Cortex of kidney (tissue), 1 donor: ENCODE results near the gene TSSC4.
"Not testable (repeated sequence)": the region's sequence is repeated elsewhere in the genome, so short reads cannot be mapped to it uniquely, and the experiment has no call there.

Experiments used
- DNase-seq: peaks from one replicate; lab custom pipeline; 2025; lab: John Stamatoyannopoulos, UW

TSSC4 gene

GRCh38 chr11:2400069-2400761 is at the start of gene TSSC4:
Gene TSSC4 (plus strand): TSS chr11:2400750. CDS start chr11:2402634, 1,884 bp downstream.
- peak; percentile 80 for DNase-seq

- DNase-seq = no peak
These were observed 48.8 kb upstream of the TSSC4 start for GRCh38 chr11:2351701-2352100.

GRCh38 chr11:2352420-2352819 is 48.1 kb upstream of the TSSC4 start:
- DNase-seq = no peak

GRCh38 chr11:2355000-2355644 is 45.4 kb upstream of the TSSC4 start:
- DNase-seq = no peak

GRCh38 chr11:2357246-2357645 is 43.3 kb upstream of the TSSC4 start:
- no peak for DNase-seq

GRCh38 chr11:2357651-2358050 is 42.9 kb upstream of the TSSC4 start:
- not testable (repeated sequence) for DNase-seq

GRCh38 chr11:2358754-2359442 is 41.7 kb upstream of the TSSC4 start:
- DNase-seq = no peak

GRCh38 chr11:2359557-2359956 is 41.0 kb upstream of the TSSC4 start:
- DNase-seq = no peak

- no peak for DNase-seq
These were observed 40.4 kb upstream of the TSSC4 start for GRCh38 chr11:2360081-2360642.

- DNase-seq = no peak
These were observed 39.0 kb upstream of the TSSC4 start for GRCh38 chr11:2361565-2361964.

GRCh38 chr11:2362414-2362813 is 38.1 kb upstream of the TSSC4 start:
- DNase-seq = no peak

GRCh38 chr11:2363130-2363529 is 37.4 kb upstream of the TSSC4 start:
- no peak for DNase-seq

GRCh38 chr11:2363577-2364370 is 36.8 kb upstream of the TSSC4 start:
- DNase-seq = no peak

GRCh38 chr11:2364386-2364785 is 36.2 kb upstream of the TSSC4 start:
- not testable (repeated sequence) for DNase-seq

- no peak for DNase-seq
These were observed 34.9 kb upstream of the TSSC4 start for GRCh38 chr11:2365571-2366210.

GRCh38 chr11:2366276-2366675 is 34.3 kb upstream of the TSSC4 start:
- DNase-seq = no peak

- DNase-seq = no peak
These were observed 33.8 kb upstream of the TSSC4 start for GRCh38 chr11:2366733-2367132.

GRCh38 chr11:2367266-2368160 is 33.0 kb upstream of the TSSC4 start:
- no peak for DNase-seq

- DNase-seq = no peak
These were observed 32.2 kb upstream of the TSSC4 start for GRCh38 chr11:2368178-2368850.

GRCh38 chr11:2368851-2369180 is 31.7 kb upstream of the TSSC4 start:
- no peak for DNase-seq
